HAP-1 (cell line): ENCODE results near the gene RNF111.
A peak's percentile ranks its signal among the peaks of the same experiment; 100 is the strongest.

Experiments used
- DNase-seq, 2 experiments: peaks; one replicate each; pipeline ENCODE4 v3.0.0-alpha.2; 2016 to 2020; ENCODE audit warnings: low spot score in 2 of 2
- H3K27me3 ChIP-seq: fragments of 250-450 bp; sonication (Bioruptor Pico); 2 replicates; pipeline ENCODE4 v1.5.1; 2020; ENCODE audit warnings: low read depth, mild to moderate bottlenecking, moderate library complexity
- H3K36me3 ChIP-seq: fragments of 250-450 bp; sonication (Bioruptor Pico); replicated peaks from 2 replicates; pipeline ENCODE4 v1.5.1; 2020; ENCODE audit warnings: mild to moderate bottlenecking
- H3K4me1 ChIP-seq: fragments of 250-450 bp; sonication (Bioruptor Pico); 2 replicates; pipeline ENCODE4 v1.5.1; 2020; ENCODE audit warnings: mild to moderate bottlenecking
- H3K4me3 ChIP-seq: fragments of 250-450 bp; sonication (Bioruptor Pico); 2 replicates; pipeline ENCODE4 v1.5.1; 2020; ENCODE audit warnings: mild to moderate bottlenecking, moderate library complexity
- H3K9me3 ChIP-seq: fragments of 250-450 bp; sonication (Bioruptor Pico); 2 replicates; pipeline ENCODE4 v1.5.1; 2020; ENCODE audit warnings: mild to moderate bottlenecking, moderate library complexity
- in situ Hi-C: fragments of 300-500 bp; cut with MboI; formaldehyde crosslinking; loops from 3 replicates; pipeline ENCODE4 v1.14.3; 2020; ENCODE audit warnings: low sequenced_read_pairs, inconsistent platforms, mixed read lengths

The RNF111 gene

GRCh38 chr15:58987491-58988005, at the start of gene RNF111:
TSS of gene RNF111 (plus strand) at chr15:58987663. CDS start at chr15:59030823, 43,160 bp downstream.
- Histone ChIP-seq H3K27me3 (peaks cover 5% of the 10 kb centered on the region; the same call in 1 of the 2 replicates), H3K4me1 (peaks cover 14% of the 10 kb centered on the region), H3K4me3 (peak within 1 kb of the TSS; percentile 85), H3K9me3 (no peaks in the 10 kb centered on the region), H3K36me3 (peaks cover 7% of the 10 kb centered on the region; the same call in 1 of the 2 replicates)
- peak; percentile 94 to 97 for DNase-seq
- in situ Hi-C loops, result loop anchor here (10.0 kb wide), 3 partner anchors 117 to 537 kb away; partner anchors contain the start of gene CCNB2

GRCh38 chr15:58947179-58947578, 40.3 kb upstream of the RNF111 start:
- H3K4me3 ChIP-seq, result no peak overlapping the region
- DNase-seq, result no peak
- H3K27me3 ChIP-seq, result no peaks in the 10 kb centered on the region
- in situ Hi-C loops, result no loop called here
- no peaks in the 10 kb centered on the region for H3K9me3 ChIP-seq
- H3K36me3 ChIP-seq, result no peaks in the 10 kb centered on the region
- no peaks in the 10 kb centered on the region for H3K4me1 ChIP-seq

DNA sequence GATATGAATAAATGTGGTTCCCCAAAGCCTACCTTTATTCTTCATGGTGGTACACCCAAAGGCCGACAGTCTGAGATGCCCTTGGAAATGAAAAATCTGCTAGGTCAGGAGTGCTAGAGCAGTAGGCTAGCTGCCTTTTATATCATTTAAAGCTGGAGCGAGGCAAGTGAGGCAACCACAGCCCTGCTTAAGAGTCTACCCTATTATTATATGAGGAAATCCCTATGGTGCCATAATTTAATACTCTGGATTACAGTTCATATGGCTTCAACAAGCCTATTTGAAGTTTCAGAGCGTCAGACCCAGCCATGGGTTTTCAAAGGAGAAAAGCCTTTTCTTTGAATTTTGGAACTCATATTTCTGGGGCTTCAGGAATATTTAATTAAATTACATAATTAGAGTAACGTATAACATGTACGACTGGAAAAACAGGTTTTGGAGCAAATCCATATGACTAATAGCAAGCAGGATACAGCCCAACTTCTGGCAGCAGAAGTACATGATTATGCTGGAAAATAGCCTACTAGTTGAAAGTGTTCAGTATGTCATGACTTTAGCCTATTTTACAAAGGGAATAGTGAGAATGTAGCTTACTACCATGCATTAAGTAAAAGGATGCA, 36.0 kb upstream of the RNF111 start:
- H3K4me3 ChIP-seq, result no peak overlapping the region

GRCh38 chr15:58952751-58953150, 34.7 kb upstream of the RNF111 start:
- Histone ChIP-seq H3K27me3 (no peaks in the 10 kb centered on the region), H3K4me1 (no peaks in the 10 kb centered on the region), H3K4me3 (no peak overlapping the region), H3K9me3 (no peaks in the 10 kb centered on the region), H3K36me3 (no peaks in the 10 kb centered on the region)
- in situ Hi-C loops, result no loop called here
- DNase-seq, result no peak

More for the DNA sequence above, 36.0 kb upstream of the RNF111 start:
- no peak for DNase-seq
- in situ Hi-C loops, result no loop called here
- Histone ChIP-seq H3K36me3 (no peaks in the 10 kb centered on the region), H3K4me1 (no peaks in the 10 kb centered on the region), H3K9me3 (no peaks in the 10 kb centered on the region), H3K27me3 (no peaks in the 10 kb centered on the region)

- peak; percentile 82 to 85 for DNase-seq
- H3K4me3 ChIP-seq, result no peak overlapping the region
- no peaks in the 10 kb centered on the region for H3K27me3 ChIP-seq
- H3K9me3 ChIP-seq, result no peaks in the 10 kb centered on the region
- no peaks in the 10 kb centered on the region for H3K36me3 ChIP-seq
- in situ Hi-C loops, result no loop called here
- no peaks in the 10 kb centered on the region for H3K4me1 ChIP-seq
Observed at GRCh38 chr15:58957101-58957973, 30.1 kb upstream of the RNF111 start.

- no peak for DNase-seq
- no peaks in the 10 kb centered on the region for H3K36me3 ChIP-seq
- in situ Hi-C loops, result no loop called here
- no peak overlapping the region for H3K4me3 ChIP-seq
- no peaks in the 10 kb centered on the region for H3K4me1 ChIP-seq
- no peaks in the 10 kb centered on the region for H3K27me3 ChIP-seq
- no peaks in the 10 kb centered on the region for H3K9me3 ChIP-seq
Observed at GRCh38 chr15:58958811-58959210, 28.7 kb upstream of the RNF111 start.

DNA sequence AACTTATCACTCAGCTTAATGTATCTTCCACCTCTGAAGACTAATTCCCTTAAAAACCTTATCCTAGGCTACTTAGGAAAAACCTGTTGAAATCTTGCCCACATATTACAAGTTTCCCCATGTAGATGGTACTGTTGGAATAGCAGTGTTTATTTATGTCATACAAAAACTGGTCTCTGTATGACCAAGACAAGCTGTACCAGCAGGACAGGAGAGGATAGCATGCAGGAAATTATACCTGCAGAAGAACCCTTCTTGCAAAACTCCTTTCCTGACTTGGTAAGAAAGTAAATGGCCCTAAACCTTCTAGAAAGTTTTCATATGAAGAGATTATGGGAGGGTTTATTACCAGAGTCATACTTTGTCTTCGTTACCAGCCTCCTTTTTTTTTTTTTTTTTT, 25.3 kb upstream of the RNF111 start:
- no peak for DNase-seq
- Histone ChIP-seq H3K27me3 (no peaks in the 10 kb centered on the region), H3K9me3 (no peaks in the 10 kb centered on the region), H3K36me3 (no peaks in the 10 kb centered on the region), H3K4me3 (no peak overlapping the region), H3K4me1 (no peaks in the 10 kb centered on the region)
- in situ Hi-C loops, result no loop called here

- Histone ChIP-seq H3K4me3 (no peak overlapping the region), H3K27me3 (no peaks in the 10 kb centered on the region), H3K36me3 (no peaks in the 10 kb centered on the region), H3K4me1 (no peaks in the 10 kb centered on the region), H3K9me3 (no peaks in the 10 kb centered on the region)
- no peak for DNase-seq
- in situ Hi-C loops, result no loop called here
Observed at GRCh38 chr15:58962662-58963565, 24.5 kb upstream of the RNF111 start.

- H3K4me1 ChIP-seq, result no peaks in the 10 kb centered on the region
- in situ Hi-C loops, result no loop called here
Observed at GRCh38 chr15:58966698-58967097, 20.8 kb upstream of the RNF111 start.

GRCh38 chr15:58967479-58967878, 20.0 kb upstream of the RNF111 start:
- Histone ChIP-seq H3K4me3 (no peak overlapping the region), H3K36me3 (no peaks in the 10 kb centered on the region), H3K27me3 (no peaks in the 10 kb centered on the region), H3K4me1 (no peaks in the 10 kb centered on the region), H3K9me3 (no peaks in the 10 kb centered on the region)
- no peak for DNase-seq
- in situ Hi-C loops, result no loop called here

More at GRCh38 chr15:58966698-58967097, 20.8 kb upstream of the RNF111 start:
- no peak for DNase-seq
- Histone ChIP-seq H3K27me3 (no peaks in the 10 kb centered on the region), H3K4me3 (no peak overlapping the region), H3K9me3 (no peaks in the 10 kb centered on the region), H3K36me3 (no peaks in the 10 kb centered on the region)

DNA sequence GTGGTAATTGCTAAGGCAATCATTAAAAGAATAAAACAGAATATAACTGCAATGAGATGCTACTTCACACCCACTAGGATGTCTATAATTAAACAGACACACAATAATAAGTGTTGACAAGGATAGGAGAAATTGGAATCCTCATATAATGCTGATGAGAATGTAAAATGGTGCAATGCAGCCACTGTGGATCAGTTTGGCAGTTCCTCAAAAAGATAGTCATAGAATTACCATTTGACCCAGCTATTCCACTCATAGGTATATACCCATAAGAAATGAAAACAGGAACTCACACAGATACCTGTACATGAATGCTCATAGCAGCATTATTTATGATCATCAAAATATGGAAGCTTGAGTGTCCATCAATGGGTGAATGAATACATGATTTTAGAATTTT, 9.6 kb upstream of the RNF111 start:
- Histone ChIP-seq H3K9me3 (no peaks in the 10 kb centered on the region), H3K27me3 (no peaks in the 10 kb centered on the region), H3K4me1 (no peaks in the 10 kb centered on the region), H3K4me3 (no peak overlapping the region), H3K36me3 (no peaks in the 10 kb centered on the region)
- in situ Hi-C loops, result no loop called here
- no peak for DNase-seq

- Histone ChIP-seq H3K4me1 (no peaks in the 10 kb centered on the region), H3K4me3 (no peak overlapping the region), H3K27me3 (peaks cover 5% of the 10 kb centered on the region; the same call in 1 of the 2 replicates), H3K36me3 (no peaks in the 10 kb centered on the region), H3K9me3 (no peaks in the 10 kb centered on the region)
- DNase-seq, result peak in 1 of 2 experiments; percentile 70
- in situ Hi-C loops, result loop anchor here (10.0 kb wide), 3 partner anchors 124 to 544 kb away; partner anchors contain the start of gene CCNB2
Observed at GRCh38 chr15:58980351-58980939, 7.0 kb upstream of the RNF111 start.
